Stimulated activated CD8-positive, alpha-beta memory T cell treated with anti-CD3 and anti-CD28 coated beads, Interleukin-4, amount 100 ng/mL, for 4 hours (primary cell): ENCODE data around the gene MSGN1.

ENCODE experiments used
- DNase-seq, 2 donors: peaks; one replicate each; pipeline ENCODE4 v3.0.0-alpha.2; 2020; ENCODE audit warnings: low read depth in 2 of 2, low spot score in 1 of 2

MSGN1 gene, protein sequence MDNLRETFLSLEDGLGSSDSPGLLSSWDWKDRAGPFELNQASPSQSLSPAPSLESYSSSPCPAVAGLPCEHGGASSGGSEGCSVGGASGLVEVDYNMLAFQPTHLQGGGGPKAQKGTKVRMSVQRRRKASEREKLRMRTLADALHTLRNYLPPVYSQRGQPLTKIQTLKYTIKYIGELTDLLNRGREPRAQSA

DNA sequence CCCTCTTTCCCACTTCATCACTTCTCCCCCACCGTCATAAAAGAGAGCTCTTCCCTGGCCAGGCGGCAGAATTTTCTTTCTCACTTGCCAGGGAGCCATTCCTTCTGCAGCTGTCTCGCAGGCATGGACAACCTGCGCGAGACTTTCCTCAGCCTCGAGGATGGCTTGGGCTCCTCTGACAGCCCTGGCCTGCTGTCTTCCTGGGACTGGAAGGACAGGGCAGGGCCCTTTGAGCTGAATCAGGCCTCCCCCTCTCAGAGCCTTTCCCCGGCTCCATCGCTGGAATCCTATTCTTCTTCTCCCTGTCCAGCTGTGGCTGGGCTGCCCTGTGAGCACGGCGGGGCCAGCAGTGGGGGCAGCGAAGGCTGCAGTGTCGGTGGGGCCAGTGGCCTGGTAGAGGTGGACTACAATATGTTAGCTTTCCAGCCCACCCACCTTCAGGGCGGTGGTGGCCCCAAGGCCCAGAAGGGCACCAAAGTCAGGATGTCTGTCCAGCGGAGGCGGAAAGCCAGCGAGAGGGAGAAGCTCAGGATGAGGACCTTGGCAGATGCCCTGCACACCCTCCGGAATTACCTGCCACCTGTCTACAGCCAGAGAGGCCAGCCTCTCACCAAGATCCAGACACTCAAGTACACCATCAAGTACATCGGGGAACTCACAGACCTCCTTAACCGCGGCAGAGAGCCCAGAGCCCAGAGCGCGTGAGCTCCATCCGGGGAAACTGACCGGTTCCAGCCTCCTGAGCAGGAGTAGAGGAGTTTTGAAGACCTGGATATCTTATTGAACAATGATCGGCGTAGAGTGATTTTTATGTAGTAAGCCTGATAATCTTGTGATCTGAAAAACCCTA, at the start of gene MSGN1:
TSS of gene MSGN1 (plus strand) at position 65 of the 850 bp plus-strand sequence. CDS start at position 124, 59 bp downstream.
- no peak for DNase-seq

DNA sequence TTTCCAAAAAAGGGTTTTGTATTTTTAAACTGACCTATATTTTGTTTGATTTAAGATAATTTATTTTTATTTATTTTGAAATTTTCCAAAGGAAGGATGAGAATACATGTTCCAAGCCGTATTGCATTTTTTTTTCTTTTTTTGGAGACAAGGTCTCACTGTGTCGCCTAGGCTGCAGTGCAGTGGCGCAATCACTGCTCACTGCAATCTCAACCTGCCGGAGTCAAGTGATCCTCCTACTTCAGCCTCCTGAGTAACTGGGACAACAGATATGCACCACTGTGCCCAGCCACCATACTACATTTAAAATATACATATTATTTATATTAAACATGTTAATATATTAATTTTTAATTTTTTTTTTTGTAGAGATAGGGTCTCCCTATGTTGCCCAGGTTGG, 47.4 kb upstream of the MSGN1 start:
- no peak for DNase-seq

DNA sequence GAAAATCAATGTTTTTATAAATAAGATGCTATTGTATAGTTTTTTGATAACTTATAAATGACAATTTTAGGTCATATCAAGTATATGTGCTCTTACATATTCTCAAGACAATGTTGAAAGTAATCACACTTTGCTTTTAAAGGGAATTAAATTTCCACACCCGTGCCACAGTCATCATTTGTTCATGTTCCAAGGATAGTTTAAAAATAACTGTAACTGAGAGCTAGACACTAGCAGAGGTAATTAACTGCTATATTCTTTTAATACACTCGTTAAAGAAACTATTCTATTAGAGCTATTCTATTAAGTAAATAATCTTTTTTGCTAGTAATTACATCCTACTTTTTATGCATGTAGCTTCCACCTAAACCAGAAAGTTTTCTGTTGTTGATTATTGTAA, 44.3 kb upstream of the MSGN1 start:
- no peak for DNase-seq

DNA sequence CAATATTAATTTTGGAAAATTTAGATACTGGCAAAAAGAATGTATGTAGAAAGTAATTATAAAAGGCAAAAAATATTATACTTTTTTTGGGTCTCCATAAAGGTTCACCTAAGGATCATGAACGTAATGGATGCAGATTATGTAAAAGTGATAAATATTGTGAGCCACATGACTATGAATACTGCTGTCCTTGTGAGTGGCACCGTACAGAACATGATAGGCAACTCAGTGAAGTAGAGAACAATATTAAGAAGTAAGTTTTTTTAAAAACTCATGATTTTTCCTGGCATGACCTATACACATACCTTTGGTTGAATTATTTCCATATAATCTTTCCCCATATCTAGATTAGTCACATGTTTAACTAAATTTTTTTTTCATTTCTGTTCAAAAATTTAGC, 43.7 kb upstream of the MSGN1 start:
- no peak for DNase-seq

DNA sequence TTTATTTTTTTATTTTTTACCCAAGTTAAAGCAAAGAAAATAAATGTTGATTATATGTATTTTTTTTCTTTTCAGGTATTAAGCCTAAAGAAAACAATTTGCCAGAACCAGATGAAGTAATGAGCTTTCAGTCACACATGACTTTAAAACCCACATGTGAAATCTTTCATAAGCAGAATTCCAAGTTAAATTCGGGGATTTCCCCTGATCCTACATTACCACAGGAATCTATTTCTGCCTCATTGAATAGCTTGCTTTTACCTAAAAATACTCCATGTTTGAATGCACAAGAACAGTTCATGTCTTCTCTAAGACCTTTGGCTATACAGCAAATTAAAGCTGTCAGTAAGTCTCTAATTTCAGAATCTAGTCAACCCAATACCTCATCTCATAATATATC, 35.7 kb upstream of the MSGN1 start:
- no peak for DNase-seq

DNA sequence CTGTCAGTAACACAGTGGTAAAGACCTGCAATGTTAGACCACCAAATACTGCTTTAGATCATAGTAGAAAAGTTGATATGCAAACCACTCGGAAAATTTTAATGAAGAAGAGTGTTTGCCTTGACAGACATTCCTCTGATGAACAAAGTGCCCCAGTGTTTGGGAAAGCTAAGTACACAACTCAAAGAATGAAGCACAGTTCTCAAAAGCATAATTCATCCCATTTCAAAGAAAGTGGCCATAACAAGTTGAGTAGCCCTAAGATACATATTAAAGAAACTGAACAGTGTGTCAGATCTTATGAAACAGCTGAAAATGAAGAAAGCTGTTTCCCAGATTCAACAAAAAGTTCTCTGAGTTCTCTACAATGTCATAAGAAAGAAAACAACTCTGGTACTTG, 34.8 kb upstream of the MSGN1 start:
- DNase-seq: no peak

DNA sequence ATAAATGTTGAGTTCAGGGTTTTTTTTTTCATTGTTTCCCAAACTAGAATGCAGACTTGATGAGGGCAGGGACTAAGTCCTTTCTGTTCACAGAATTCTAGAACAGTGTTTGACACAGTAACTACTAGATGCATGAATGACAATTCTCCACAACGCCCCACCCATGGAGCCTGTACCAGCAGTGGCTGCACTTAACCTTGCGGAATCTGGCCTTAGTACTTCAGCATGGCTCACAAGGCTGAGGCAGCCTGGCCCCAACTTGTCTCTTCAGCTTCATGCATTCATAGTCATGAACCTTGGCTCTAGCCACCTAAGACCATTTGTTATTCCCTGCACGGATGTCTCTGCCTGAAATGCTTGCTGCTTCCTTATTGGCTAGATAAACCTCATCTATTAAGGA, 29.5 kb upstream of the MSGN1 start:
- no peak for DNase-seq

DNA sequence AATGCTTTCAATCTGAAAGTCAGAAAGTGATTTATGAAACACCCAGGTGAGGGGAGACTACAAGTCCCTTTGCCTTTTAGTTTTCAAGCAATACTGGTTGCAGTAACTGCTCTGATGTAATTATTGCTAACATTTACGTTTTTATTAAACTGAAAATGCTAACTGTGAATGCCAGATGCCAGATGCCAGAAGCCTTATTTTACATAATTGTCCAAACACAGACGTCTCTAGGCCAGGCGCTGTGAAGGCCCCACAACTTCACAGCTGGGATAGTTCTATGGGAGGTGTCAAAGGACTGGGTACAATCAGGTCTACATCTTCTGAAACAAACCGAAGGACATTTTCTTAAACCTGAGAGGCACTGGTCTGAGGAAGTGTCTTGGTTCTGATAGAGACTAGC, 27.5 kb upstream of the MSGN1 start:
- no peak for DNase-seq

DNA sequence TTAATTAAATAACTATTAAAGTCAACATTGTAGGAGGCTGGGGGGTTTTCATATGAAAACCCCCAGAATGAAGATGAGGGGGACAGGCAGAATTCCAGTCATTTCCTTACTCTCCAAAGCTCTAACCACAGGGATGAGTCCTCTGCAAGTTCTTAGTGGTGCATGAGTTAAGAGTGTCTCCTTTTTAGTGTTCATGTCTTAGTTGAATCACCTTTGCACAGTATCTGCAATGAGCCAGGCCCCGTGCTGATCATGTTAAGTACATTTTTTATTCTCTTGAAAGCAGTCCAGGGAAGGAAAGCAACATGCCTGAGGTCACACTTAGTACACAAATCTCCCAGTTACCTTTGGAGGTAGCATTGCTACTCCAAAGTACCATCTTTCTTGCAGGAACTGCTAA, 25.7 kb upstream of the MSGN1 start:
- no peak for DNase-seq

DNA sequence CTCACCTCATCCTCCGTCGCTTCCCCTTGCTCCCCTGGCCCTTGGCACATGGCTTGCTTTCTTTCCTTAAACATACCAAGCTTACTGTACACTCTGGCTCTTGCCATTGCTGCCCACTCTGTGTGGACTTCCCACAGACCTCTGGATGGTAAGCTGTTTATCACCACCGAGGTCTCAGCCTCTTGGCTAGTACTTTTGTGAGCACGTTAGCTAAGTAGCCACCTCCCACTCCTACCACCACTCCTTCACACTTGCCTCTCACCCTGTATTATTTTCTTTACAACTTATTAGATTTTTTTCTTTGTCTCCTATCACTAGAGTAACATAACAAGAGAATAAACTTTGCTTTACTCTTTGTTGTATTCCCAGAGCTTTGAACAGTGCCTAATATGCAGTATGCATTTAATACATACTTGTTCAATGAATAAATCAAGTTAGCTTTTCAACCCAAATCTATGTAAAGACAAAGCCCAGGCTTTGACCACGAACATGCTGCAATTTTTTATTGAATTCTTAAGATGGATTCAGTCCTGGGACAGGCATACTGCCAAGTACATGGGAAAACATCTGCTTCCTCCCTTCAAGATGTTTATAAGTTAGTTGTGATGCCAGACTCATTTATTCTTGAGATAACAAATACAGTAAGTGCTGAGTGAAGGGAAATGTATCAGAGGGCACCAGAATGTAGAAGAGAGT, 25.0 kb upstream of the MSGN1 start:
- no peak for DNase-seq

DNA sequence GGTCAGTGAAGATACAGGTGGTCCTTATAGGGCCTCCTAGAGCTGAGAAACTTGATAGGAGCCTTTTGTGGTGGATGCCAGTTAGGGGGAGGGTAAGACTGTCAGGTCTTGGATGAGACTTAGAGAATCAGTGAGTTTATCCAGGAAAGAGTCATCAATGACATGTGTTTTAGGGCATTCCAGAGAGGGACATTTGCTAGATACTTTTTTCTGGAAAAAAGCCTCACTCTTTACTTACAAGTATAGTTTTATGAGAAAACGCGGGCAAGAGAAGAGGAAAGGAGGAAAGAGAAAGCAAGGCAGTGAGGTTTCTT, 24.5 kb upstream of the MSGN1 start:
- no peak for DNase-seq

DNA sequence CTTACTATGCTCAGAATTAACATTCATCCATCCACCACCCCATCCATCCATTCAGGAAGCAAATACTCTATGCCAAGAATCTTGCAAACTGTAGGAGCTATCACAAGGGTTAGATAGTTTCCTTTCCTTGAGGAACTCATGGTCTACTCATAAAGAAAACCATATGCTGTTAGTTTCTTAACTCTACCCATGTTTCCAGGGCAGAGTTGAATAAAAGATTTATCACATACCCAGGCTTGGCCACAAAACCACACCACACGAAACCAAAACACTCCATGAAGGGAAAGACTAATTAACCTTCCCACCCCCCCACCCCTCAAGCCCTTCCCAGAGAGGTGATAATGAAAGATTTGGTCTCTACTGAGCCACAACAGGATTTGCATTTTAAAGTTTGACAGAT, 23.7 kb upstream of the MSGN1 start:
- no peak for DNase-seq

DNA sequence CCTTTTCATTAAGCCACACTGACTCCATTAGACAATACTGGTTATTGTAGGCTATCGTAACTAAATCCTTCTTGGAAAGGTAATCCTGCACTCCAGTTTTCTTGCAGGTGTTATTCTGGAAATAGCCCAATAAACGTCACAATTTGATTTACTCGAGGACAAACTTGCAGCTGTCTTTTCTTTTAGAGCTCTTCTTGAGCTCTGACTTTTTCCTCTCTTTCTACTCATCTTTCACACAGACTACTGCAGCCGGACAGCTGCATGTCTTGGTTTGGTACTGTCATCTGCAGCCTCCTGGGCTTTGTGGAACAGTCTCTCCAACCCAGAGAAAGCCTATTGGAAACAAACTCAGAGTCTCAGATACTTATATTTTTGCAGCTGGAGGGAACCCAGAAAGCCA, 23.0 kb upstream of the MSGN1 start:
- DNase-seq: no peak

DNA sequence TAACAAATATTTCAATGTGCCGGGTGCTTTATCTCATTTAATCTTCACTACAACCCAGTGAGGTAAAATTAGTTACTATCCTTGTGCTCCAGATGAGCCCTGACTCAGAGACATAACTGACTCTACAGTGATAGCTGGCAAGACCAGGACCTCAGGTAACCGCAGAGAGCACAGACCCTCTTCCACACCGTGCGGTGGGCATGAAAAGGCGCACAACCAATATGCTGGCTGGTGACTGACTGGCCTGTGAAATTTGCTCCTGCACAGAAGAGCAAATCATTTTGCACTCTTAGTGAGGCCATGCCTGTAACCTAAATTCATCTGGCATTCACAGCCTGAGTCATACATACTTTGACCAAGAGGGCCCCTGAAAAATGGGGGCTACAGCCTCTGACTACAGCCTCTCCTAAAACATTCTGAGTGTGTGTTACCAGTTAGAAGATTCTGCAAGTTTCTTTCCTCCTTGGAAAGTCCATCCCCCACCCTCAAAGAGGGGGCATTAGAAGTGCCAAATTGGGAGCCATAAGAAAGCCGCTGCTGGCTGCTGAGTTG, 22.4 kb upstream of the MSGN1 start:
- no peak for DNase-seq

DNA sequence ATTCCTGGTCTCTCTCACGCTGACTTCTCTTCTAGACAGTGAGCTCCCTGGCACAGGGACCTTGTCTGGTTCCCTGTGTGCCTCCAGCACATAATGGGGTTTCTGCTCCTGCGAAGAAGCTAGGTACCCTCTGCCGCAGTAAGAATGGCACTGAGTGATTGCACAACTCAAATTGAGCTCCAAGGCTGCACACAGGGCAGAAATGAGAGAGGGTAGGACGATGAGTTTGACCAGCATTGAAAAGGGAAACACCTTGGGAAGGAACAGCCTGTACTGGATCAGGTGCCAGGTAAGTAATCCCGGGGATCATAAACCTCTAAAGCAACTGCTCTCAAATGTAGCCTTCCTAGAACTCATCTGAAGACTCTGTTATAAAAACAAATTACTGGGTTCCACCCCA, 21.0 kb upstream of the MSGN1 start:
- no peak for DNase-seq

DNA sequence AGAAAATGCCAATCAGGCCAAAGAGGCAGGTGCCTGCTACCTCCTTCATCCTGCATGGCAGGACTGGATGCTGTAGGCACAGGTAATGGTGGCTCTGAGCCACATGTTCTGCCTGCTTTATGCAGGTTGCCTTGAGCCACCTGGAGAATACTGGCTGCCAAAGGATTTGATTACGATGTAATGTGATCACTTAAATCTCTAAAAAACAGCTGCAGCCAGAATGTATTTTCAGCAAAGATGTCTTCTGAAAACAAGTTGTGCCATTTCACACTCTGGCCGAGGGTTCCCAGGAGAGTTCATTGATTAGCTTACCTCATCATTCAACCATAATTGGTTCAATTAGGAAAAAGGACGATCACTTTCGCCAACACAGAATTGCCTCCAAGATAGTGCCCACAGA, 17.9 kb upstream of the MSGN1 start:
- DNase-seq: no peak

DNA sequence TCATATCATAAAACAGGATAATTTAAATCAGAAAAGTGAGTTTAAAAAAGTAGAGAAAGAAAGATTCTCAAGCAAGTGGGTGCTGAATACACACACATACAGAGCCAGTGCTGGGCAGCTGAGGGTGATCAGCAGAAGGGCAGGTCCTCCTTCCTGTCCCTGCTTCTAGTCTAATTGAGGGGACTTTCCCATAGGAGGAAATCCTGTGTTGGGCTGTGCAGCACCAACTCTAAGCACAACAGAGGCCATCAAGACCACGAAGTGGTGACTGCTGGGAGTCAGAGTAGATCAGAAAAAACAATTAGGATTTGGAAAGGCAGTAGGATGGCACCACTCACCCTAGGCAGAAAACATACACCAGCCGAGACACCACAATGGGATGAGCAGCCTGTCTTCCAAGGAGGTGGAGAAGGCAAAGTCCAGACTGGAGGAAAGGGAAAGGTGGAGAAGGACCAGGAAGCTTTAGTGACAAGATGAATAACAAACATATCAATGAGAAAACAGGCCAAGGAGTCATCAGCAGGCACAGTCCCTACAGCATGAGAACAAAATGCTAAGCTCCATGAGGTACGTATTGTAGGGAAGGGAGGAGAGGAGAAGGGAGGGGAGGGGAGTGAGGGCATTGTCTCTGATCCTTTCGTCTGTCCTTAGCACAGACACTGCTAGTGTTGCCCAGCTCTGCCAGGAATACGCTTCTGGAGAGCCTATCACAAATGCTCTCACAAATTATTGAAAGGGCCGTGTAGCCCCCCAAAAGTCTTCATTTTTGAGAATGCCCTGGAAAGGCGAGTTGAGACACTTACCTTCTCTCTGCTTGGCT, 16.7 kb upstream of the MSGN1 start:
- DNase-seq: no peak

DNA sequence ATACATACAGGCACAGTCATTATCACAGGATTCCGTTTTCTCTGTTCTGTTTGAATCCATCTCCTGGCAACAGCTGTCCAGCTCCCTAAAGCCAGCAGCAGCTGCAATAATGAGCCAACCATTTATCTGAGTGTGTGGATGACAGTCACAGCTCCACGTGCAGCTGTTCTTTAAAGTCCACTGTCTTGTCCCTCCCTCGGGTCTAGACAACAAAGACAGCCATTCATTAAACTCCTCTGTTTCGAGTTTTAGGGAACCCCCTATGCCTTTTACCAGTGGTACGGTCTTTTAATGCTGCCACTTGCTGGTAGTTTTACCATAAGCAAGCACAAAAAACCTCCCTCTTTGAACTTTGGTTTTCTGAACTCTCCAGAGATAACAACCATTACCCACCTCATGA, 16.0 kb upstream of the MSGN1 start:
- no peak for DNase-seq

DNA sequence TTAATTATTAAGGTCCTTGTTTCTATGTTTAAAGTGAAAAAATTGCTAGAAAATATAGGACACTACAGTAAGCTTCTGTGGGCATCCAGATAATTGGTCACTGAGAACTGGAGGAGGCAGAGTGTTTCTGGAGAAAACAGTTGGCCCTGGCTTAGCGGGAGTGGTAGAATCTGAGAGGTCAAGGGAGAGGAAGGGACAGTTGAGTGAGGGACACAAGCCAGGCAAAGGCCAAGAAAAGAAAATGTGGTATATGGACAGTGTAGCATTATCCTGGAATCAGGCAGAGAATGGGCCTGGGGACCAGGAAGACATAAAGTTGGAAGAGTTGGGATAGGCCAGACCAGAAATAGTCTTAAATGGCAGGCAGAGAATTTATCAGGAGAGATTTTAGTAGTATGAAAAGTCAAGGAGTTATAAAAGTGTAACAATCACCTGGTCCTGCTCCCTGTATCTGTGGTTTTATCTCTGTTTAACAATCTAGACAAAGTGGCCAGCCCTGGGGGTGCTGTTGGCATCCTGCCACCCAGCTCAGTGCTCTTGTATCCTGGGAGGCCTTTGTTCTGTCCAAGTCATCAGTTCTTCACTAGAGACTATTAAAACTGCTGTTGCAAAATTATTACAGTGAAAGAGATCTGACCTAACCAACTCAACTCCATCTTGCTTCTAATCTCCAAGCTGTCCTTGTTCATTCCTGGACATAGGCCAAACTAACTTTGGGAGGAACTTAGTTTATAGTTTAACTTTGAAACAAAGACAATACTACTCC, 15.4 kb upstream of the MSGN1 start:
- no peak for DNase-seq

DNA sequence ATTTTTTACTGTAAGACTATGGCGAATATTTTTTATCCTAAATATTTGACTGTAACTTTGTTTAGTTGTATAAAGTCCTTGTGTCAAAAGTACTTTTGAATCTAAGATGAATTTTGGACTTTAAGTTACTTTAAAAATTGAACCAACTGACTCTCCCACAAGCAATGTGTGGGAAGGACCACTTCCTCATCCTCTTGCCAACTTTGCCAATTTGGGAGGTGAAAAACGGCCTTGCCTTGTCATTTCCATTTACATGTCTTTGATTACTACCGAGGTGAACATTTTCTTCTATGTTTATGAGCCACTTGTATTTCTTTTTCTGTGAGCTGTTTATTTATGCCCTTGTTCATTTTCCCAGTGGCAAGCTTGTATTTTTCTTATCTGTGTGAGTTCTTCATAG, 12.8 kb upstream of the MSGN1 start:
- no peak for DNase-seq

DNA sequence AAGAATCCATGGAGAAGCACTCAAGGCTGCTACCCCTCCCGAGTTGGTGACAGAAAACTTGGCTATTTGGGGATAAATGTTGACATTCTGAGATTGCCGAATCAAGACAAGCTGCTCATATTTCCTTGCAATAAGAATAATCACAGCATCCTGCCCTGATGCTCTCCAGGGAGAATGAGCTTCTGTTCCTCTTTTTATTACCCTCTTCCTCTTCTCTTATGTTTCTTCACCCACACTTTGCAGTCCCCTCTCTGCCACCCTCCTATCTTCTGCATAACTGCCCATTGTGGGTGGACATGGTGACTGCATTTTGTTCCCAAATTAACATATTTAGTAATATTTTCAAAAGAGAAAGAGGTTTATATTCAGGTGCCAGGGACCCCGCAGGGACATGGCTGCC, 11.9 kb upstream of the MSGN1 start:
- no peak for DNase-seq
